Measurements from ENCODE around the gene TARS2.

DNA sequence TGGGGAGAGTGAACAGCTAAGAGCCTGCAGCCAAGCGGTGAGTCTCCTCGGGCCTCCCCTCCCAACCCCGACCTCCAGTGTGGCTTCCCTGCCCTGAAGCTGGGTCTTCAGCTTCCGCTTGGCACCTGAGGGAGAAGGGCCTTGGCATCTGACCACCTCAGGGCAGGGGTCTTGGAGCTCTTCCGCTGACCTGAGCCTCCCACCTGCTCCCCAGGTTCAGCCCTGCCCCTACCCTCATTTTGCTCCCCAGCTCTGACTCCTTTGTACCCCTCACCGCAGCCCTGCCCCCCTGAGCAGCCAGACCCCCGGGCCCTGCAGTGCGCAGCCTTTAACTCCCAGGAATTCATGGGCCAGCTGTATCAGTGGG lies 66.8 kb downstream of the TARS2 start:
- TF ChIP-seq SPEN (CRISPR knock-in tag; IDR thresholded peaks at IDR 0.05; ENCODE audit: low read depth): no peak
- TF ChIP-seq ZNF232 (CRISPR knock-in tag; IDR thresholded peaks at IDR 0.05; ENCODE audit: borderline replicate concordance): no peak
- TF ChIP-seq, protein P1, sequence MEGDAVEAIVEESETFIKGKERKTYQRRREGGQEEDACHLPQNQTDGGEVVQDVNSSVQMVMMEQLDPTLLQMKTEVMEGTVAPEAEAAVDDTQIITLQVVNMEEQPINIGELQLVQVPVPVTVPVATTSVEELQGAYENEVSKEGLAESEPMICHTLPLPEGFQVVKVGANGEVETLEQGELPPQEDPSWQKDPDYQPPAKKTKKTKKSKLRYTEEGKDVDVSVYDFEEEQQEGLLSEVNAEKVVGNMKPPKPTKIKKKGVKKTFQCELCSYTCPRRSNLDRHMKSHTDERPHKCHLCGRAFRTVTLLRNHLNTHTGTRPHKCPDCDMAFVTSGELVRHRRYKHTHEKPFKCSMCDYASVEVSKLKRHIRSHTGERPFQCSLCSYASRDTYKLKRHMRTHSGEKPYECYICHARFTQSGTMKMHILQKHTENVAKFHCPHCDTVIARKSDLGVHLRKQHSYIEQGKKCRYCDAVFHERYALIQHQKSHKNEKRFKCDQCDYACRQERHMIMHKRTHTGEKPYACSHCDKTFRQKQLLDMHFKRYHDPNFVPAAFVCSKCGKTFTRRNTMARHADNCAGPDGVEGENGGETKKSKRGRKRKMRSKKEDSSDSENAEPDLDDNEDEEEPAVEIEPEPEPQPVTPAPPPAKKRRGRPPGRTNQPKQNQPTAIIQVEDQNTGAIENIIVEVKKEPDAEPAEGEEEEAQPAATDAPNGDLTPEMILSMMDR (CRISPR knock-in tag; IDR thresholded peaks at IDR 0.05): no peak
- TF ChIP-seq CBX1 (IDR thresholded peaks at IDR 0.05; ENCODE audit: low read depth): no peak
